H1 (cell line): ENCODE results near the gene ACAP1. TPM values are rescaled to one million over a fixed set of nuclear protein-coding genes. Genes with fewer than 3 reads are reported as not detected.

ENCODE experiments used
- BACH1 ChIP-seq: IDR thresholded peaks from 2 replicates; pipeline ENCODE4 v1.6.1; 2012; ENCODE audit warnings: low read length, improper control_type of control experiment
- CEBPB ChIP-seq: IDR thresholded peaks from 2 replicates; pipeline ENCODE4 v1.6.1; 2012; ENCODE audit warnings: low read depth, low read length
- polyA plus RNA-seq, 7 experiments: library from polyadenylated mRNA; depleted of rRNA in 3 of 7; stranded (reverse) in 5 of 7; unstranded in 2 of 7; fragments of >200 nt in 5 of 7; fragments of 200-250 nt in 2 of 7; gene quantifications; 1 replicate in 5 of 7; 2 replicates in 1 of 7; 4 replicates in 1 of 7; pipeline versions ENCODE4 v1.2.1 to v1.2.3, GENCODE V29; 2011 to 2013; ENCODE audit warnings: missing spikeins in 2 of 7, mixed read lengths in 2 of 7
- total RNA-seq: library from RNA; stranded (reverse); fragmentation: NEBNext Ultra II Directional; extraction: Animal tissue kit (Norgen Biotek cat#: 25700); gene quantifications from 2 replicates; pipeline ENCODE4 v1.2.1, GENCODE V29; 2021
- TF ChIP-seq, protein P1 (sequence below): IDR thresholded peaks from 2 replicates; pipeline ENCODE4 v1.6.1; 2011; ENCODE audit warnings: low read length, improper control_type of control experiment

ACAP1 gene
- total and polyA plus RNA-seq, 2 of the 8 experiments (the other 6 are each of a cell fraction or from before 2014, with no cell fraction given) = 11.9 to 45.1 TPM

DNA sequence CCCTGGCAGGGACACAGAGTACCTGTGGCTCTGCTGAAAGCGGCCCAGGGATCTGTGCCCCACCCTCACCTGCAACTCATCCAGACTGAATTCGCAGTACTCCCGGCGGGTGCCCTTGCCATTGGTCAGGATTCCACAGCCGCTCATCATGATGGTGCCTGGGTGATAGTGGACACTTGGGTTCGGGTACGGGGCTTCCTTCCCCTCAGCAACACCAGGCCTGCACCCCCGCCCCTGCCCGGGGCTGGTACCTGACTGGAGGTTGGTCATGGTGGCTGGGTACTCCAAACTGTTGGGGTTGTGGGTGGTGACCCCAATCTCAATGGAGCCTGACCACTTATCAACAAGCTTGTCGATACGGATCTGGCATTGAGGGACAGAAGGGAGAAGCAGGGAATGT, 10.1 kb upstream of the ACAP1 start (continued):
- TF ChIP-seq BACH1 (no peak), CEBPB (no peak)
- TF ChIP-seq, protein P1, sequence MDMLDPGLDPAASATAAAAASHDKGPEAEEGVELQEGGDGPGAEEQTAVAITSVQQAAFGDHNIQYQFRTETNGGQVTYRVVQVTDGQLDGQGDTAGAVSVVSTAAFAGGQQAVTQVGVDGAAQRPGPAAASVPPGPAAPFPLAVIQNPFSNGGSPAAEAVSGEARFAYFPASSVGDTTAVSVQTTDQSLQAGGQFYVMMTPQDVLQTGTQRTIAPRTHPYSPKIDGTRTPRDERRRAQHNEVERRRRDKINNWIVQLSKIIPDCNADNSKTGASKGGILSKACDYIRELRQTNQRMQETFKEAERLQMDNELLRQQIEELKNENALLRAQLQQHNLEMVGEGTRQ = no peak
- TF ChIP-seq, all 59 proteins: peak for 0
